ENCODE results near the gene SGPP2. TPM values are rescaled to one million over a fixed set of nuclear protein-coding genes. Genes with fewer than 3 reads are reported as not detected.

Gene SGPP2
- total RNA-seq, 1 experiment from 2014 or later: 0.09 TPM

GRCh38 chr2:222413295-222413911 is 10.9 kb upstream of the SGPP2 start:
- intact Hi-C loops (cut with micrococcal nuclease; ENCODE audit: unreplicated experiment): no loop called here
- no peak overlapping the region for H3K27ac ChIP-seq (ENCODE audit: low read depth, low read length, poor library complexity, severe bottlenecking)
- H3K4me3 ChIP-seq (ENCODE audit: low read depth, low read length, poor library complexity, severe bottlenecking): no peak overlapping the region
- no peaks in the 10 kb centered on the region for H3K36me3 ChIP-seq (ENCODE audit: insufficient read depth, low read length, poor library complexity, severe bottlenecking)
- no peaks in the 10 kb centered on the region for H3K27me3 ChIP-seq (replicated peaks; ENCODE audit: insufficient read depth, low read depth, low read length, poor library complexity)
- no peak for DNase-seq (ENCODE audit: low spot score)
- TF ChIP-seq EZH2 (IDR thresholded peaks at IDR 0.05; ENCODE audit: borderline replicate concordance, low read depth, low read length, poor library complexity, severe bottlenecking): no peak
- H3K4me1 ChIP-seq (ENCODE audit: insufficient read depth, low read length, poor library complexity, severe bottlenecking): no peaks in the 10 kb centered on the region
- H3K9me3 ChIP-seq (ENCODE audit: low read depth, low read length, poor library complexity, severe bottlenecking): peaks cover 18% of the 10 kb centered on the region
- BruUV-seq (replicated peaks): no TSS peak
- ChIA-PET CTCF (no interaction called here), POLR2A (ENCODE audit: low non-redundant PET) (no interaction called here)

GRCh38 chr2:222418739-222419138 is 5.6 kb upstream of the SGPP2 start:
- Histone ChIP-seq H3K4me1 (ENCODE audit: insufficient read depth, low read length, poor library complexity, severe bottlenecking) (no peaks in the 10 kb centered on the region), H3K36me3 (ENCODE audit: insufficient read depth, low read length, poor library complexity, severe bottlenecking) (no peaks in the 10 kb centered on the region), H3K27me3 (replicated peaks; ENCODE audit: insufficient read depth, low read depth, low read length, poor library complexity) (peaks cover 14% of the 10 kb centered on the region), H3K27ac (ENCODE audit: low read depth, low read length, poor library complexity, severe bottlenecking) (no peak overlapping the region), H3K9me3 (ENCODE audit: low read depth, low read length, poor library complexity, severe bottlenecking) (peaks cover 9% of the 10 kb centered on the region), H3K4me3 (ENCODE audit: low read depth, low read length, poor library complexity, severe bottlenecking) (no peak overlapping the region)
- no TSS peak for BruUV-seq (replicated peaks)
- DNase-seq (ENCODE audit: low spot score): no peak
- intact Hi-C loops (cut with micrococcal nuclease; ENCODE audit: unreplicated experiment): no loop called here
- POLR2A ChIA-PET (ENCODE audit: low non-redundant PET): no interaction called here
- CTCF ChIA-PET: no interaction called here
- TF ChIP-seq CTCF (conservative IDR thresholded peaks at IDR 0.05; ENCODE audit: low read depth, low read length) (no peak), EZH2 (IDR thresholded peaks at IDR 0.05; ENCODE audit: borderline replicate concordance, low read depth, low read length, poor library complexity, severe bottlenecking) (no peak)

- intact Hi-C loops (cut with micrococcal nuclease; ENCODE audit: unreplicated experiment): no loop called here
- POLR2A ChIA-PET (ENCODE audit: low non-redundant PET): no interaction called here
These were observed 3.8 kb upstream of the SGPP2 start for GRCh38 chr2:222420508-222420907.

More at GRCh38 chr2:222420508-222420907, 3.8 kb upstream of the SGPP2 start:
- TF ChIP-seq EZH2 (IDR thresholded peaks at IDR 0.05; ENCODE audit: borderline replicate concordance, low read depth, low read length, poor library complexity, severe bottlenecking) (no peak), CTCF (conservative IDR thresholded peaks at IDR 0.05; ENCODE audit: low read depth, low read length) (no peak)
- DNase-seq (ENCODE audit: low spot score): no peak
- Histone ChIP-seq H3K36me3 (ENCODE audit: insufficient read depth, low read length, poor library complexity, severe bottlenecking) (no peaks in the 10 kb centered on the region), H3K9me3 (ENCODE audit: low read depth, low read length, poor library complexity, severe bottlenecking) (no peaks in the 10 kb centered on the region), H3K27me3 (replicated peaks; ENCODE audit: insufficient read depth, low read depth, low read length, poor library complexity) (peaks cover 31% of the 10 kb centered on the region), H3K4me1 (ENCODE audit: insufficient read depth, low read length, poor library complexity, severe bottlenecking) (no peaks in the 10 kb centered on the region), H3K27ac (ENCODE audit: low read depth, low read length, poor library complexity, severe bottlenecking) (no peak overlapping the region), H3K4me3 (ENCODE audit: low read depth, low read length, poor library complexity, severe bottlenecking) (no peak overlapping the region)
- BruUV-seq (replicated peaks): no TSS peak
- CTCF ChIA-PET: no interaction called here
